ENCODE results near the gene WSCD1. TPM values are rescaled to one million over a fixed set of nuclear protein-coding genes. Genes with fewer than 3 reads are reported as not detected.

The WSCD1 gene
- total and polyA plus RNA-seq, 9 donors, result 0.53 to 4.4 (median 1.7) TPM

- H3K4me1 ChIP-seq (ENCODE audit: insufficient read depth), result no peaks in the 10 kb centered on the region
- no peak overlapping the region for H3K27ac ChIP-seq
- intact Hi-C loops (cut with DNase I), result no loop called here
- H3K27me3 ChIP-seq, result no peaks in the 10 kb centered on the region
- no peaks in the 10 kb centered on the region for H3K9me3 ChIP-seq
- DNase-seq, result no peak
- H3K4me3 ChIP-seq, result no peak overlapping the region
- TF ChIP-seq POLR2A (IDR thresholded peaks at IDR 0.05) (no peak), CTCF (IDR thresholded peaks at IDR 0.05) (no peak), EP300 (IDR thresholded peaks at IDR 0.05) (no peak)
- 43 to 60% (median 48%) methylated on average over 5 to 6 of the region's 6 CpGs for WGBS, 3 donors
- H3K36me3 ChIP-seq, result no peaks in the 10 kb centered on the region
Observed at GRCh38 chr17:6075050-6075449, 4.9 kb downstream of the WSCD1 start.

- Histone ChIP-seq H3K27ac (no peak overlapping the region), H3K4me1 (ENCODE audit: insufficient read depth) (no peaks in the 10 kb centered on the region), H3K9me3 (no peaks in the 10 kb centered on the region), H3K27me3 (no peaks in the 10 kb centered on the region), H3K4me3 (no peak overlapping the region), H3K36me3 (no peaks in the 10 kb centered on the region)
- TF ChIP-seq EP300 (IDR thresholded peaks at IDR 0.05), result no peak
- TF ChIP-seq POLR2A (IDR thresholded peaks at IDR 0.05), result no peak
- TF ChIP-seq CTCF (IDR thresholded peaks at IDR 0.05), result no peak
- 49 to 53% (median 51%) methylated on average over 8 of the region's 8 CpGs for WGBS, 3 donors
- DNase-seq, result no peak
- intact Hi-C loops (cut with DNase I), result no loop called here
Observed at GRCh38 chr17:6075845-6076244, 5.7 kb downstream of the WSCD1 start.

GRCh38 chr17:6077752-6078151 is 7.6 kb downstream of the WSCD1 start:
- DNase-seq, result no peak
- H3K36me3 ChIP-seq, result no peaks in the 10 kb centered on the region
- H3K4me3 ChIP-seq, result no peak overlapping the region
- no peaks in the 10 kb centered on the region for H3K27me3 ChIP-seq
- no peak overlapping the region for H3K27ac ChIP-seq
- WGBS, 3 donors, result 52 to 70% (median 60%) methylated on average over 5 of the region's 5 CpGs
- intact Hi-C loops (cut with DNase I), result no loop called here
- no peaks in the 10 kb centered on the region for H3K9me3 ChIP-seq
- H3K4me1 ChIP-seq (ENCODE audit: insufficient read depth), result no peaks in the 10 kb centered on the region
- TF ChIP-seq POLR2A (IDR thresholded peaks at IDR 0.05) (no peak), EP300 (IDR thresholded peaks at IDR 0.05) (no peak), CTCF (IDR thresholded peaks at IDR 0.05) (no peak)

- H3K27ac ChIP-seq, result no peak overlapping the region
- DNase-seq, result no peak
- H3K36me3 ChIP-seq, result no peaks in the 10 kb centered on the region
- 84 to 89% (median 87%) methylated on average over 9 of the region's 9 CpGs for WGBS, 3 donors
- TF ChIP-seq EP300 (IDR thresholded peaks at IDR 0.05) (no peak), POLR2A (IDR thresholded peaks at IDR 0.05) (no peak), CTCF (IDR thresholded peaks at IDR 0.05) (no peak)
- intact Hi-C loops (cut with DNase I), result no loop called here
- H3K27me3 ChIP-seq, result no peaks in the 10 kb centered on the region
- H3K9me3 ChIP-seq, result no peaks in the 10 kb centered on the region
- H3K4me3 ChIP-seq, result no peak overlapping the region
- no peaks in the 10 kb centered on the region for H3K4me1 ChIP-seq (ENCODE audit: insufficient read depth)
Observed at GRCh38 chr17:6078458-6078871, 8.3 kb downstream of the WSCD1 start.

Measured in ovary (tissue), 9 donors.